HCT116 (cell line): ENCODE data around the gene CAPN3. TPM values are rescaled to one million over a fixed set of nuclear protein-coding genes. Genes with fewer than 3 reads are reported as not detected.
"Not testable (repeated sequence)": the region's sequence is repeated elsewhere in the genome, so short reads cannot be mapped to it uniquely, and the experiment has no call there.

ENCODE experiments used
- ATAC-seq: fragments of 200-7000 bp; cut with Tn5 transposase; 2 replicates; pipeline ENCODE4 v1.9.1; 2020; ENCODE audit warnings: mild to moderate bottlenecking, moderate library complexity
- BruUV-seq: library from RNA; stranded (reverse); fragments of 400-500 nt; replicated peaks from 2 replicates; lab custom pipeline; 2021; lab: Mats Ljungman, UMichigan
- CTCF ChIA-PET: fragments of 300-600 bp; sonication (Branson Sonifier 250); formaldehyde crosslinking; loops from one replicate; lab custom pipeline; 2021; ENCODE audit warnings: antibody characterized with exemption; lab: Charles Lee
- POLR2A ChIA-PET: fragments of 300-600, 350-600 bp; sonication (Branson Sonifier 250); formaldehyde crosslinking; loops from one replicate; lab custom pipeline; 2021; ENCODE audit warnings: antibody characterized with exemption; lab: Charles Lee
- RAD21 ChIA-PET, 2 experiments: fragments of 300-600 bp; sonication (Branson Sonifier 250); formaldehyde crosslinking; loops; one replicate each; lab custom pipeline; 2023; ENCODE audit warnings: low total read pairs in 2 of 2; ENCODE audit not compliant: uncharacterized antibody in 2 of 2, unreplicated experiment in 2 of 2, low non-redundant PET in 1 of 2; lab: Charles Lee
- DNase-seq: peaks from one replicate; pipeline ENCODE4 v3.0.0-alpha.2; 2010; ENCODE audit warnings: low read depth, low spot score
- H2AFZ ChIP-seq: fragments of 200-600 bp; shearing (Covaris generic), sonication (generic); 2 replicates; pipeline ENCODE4 v1.6.1; 2017; ENCODE audit warnings: low read depth, mixed run types, mixed read lengths, antibody characterized with exemption, low read length; ENCODE audit not compliant: poor library complexity, severe bottlenecking
- H3K27ac ChIP-seq: 2 replicates; pipeline ENCODE4 v1.5.1; 2012; ENCODE audit warnings: low read depth, low read length
- H3K27me3 ChIP-seq: fragments of 200-600 bp; sonication (generic); 2 replicates; pipeline ENCODE4 v1.6.1; 2016; ENCODE audit warnings: mixed run types, low read length, mixed read lengths; ENCODE audit not compliant: insufficient read depth
- H3K36me3 ChIP-seq, 2 experiments: fragments of 200-500 bp in 1 of 2; fragments of 200-600 bp in 1 of 2; sonication (Bioruptor generic) in 1 of 2; sonication (generic) in 1 of 2; 2 replicates each; pipeline versions ENCODE4 v1.5.1 to v1.6.1; 2014 to 2016; ENCODE audit warnings: low read length in 2 of 2, inconsistent platforms in 1 of 2, mixed read lengths in 1 of 2, mixed run types in 1 of 2; ENCODE audit not compliant: insufficient read depth in 2 of 2, control insufficient read depth in 1 of 2
- H3K4me1 ChIP-seq, 2 experiments: fragments of 200-600 bp in 1 of 2; sonication (generic) in 1 of 2; 2 replicates each; pipeline versions ENCODE4 v1.5.1 to v1.6.1; 2012 to 2017; ENCODE audit warnings: low read length in 2 of 2, inconsistent platforms in 1 of 2, mild to moderate bottlenecking in 1 of 2, mixed read lengths in 1 of 2, mixed run types in 1 of 2, moderate library complexity in 1 of 2; ENCODE audit not compliant: insufficient read depth in 2 of 2, control insufficient read depth in 1 of 2
- H3K4me2 ChIP-seq: fragments of 200-600 bp; sonication (generic); 2 replicates; pipeline ENCODE4 v1.6.1; 2017; ENCODE audit warnings: mixed run types, low read length, mixed read lengths
- H3K4me3 ChIP-seq, 2 experiments: fragments of 200-600 bp in 1 of 2; sonication (generic) in 1 of 2; replicated peaks in 1 of 2; 2 replicates each; pipeline ENCODE4 v1.5.1; 2011 to 2016; ENCODE audit warnings: low read length in 2 of 2, control low read depth in 1 of 2, low read depth in 1 of 2, mild to moderate bottlenecking in 1 of 2, mixed read lengths in 1 of 2, mixed run types in 1 of 2
- H3K79me2 ChIP-seq: fragments of 200-600 bp; sonication (generic); 2 replicates; pipeline ENCODE4 v1.6.1; 2017; ENCODE audit warnings: mild to moderate bottlenecking, mixed run types, low read length, moderate library complexity, mixed read lengths; ENCODE audit not compliant: insufficient read depth
- H3K9ac ChIP-seq: fragments of 200-600 bp; sonication (generic); 2 replicates; pipeline ENCODE4 v1.6.1; 2016; ENCODE audit warnings: low read length, mixed read lengths
- H3K9me2 ChIP-seq: fragments of 200-600 bp; sonication (generic), shearing (Covaris generic); 2 replicates; pipeline ENCODE4 v1.6.1; 2017; ENCODE audit warnings: mixed run types, mild to moderate bottlenecking, moderate library complexity; ENCODE audit not compliant: insufficient read depth
- H3K9me3 ChIP-seq, 2 experiments: fragments of 200-500 bp in 1 of 2; fragments of 200-600 bp in 1 of 2; sonication (Bioruptor generic) in 1 of 2; sonication (generic) in 1 of 2; 2 replicates each; pipeline ENCODE4 v1.6.1; 2014 to 2017; ENCODE audit warnings: low read length in 2 of 2, mixed read lengths in 2 of 2, inconsistent platforms in 1 of 2, low read depth in 1 of 2, mild to moderate bottlenecking in 1 of 2, mixed run types in 1 of 2, moderate library complexity in 1 of 2; ENCODE audit not compliant: control insufficient read depth in 1 of 2, insufficient read depth in 1 of 2
- H4K20me1 ChIP-seq: fragments of 200-600 bp; sonication (generic), shearing (Covaris generic); 2 replicates; pipeline ENCODE4 v1.6.1; 2017; ENCODE audit warnings: mixed run types, mild to moderate bottlenecking, moderate library complexity; ENCODE audit not compliant: insufficient read depth
- ATF3 ChIP-seq: IDR thresholded peaks from 2 replicates; pipeline ENCODE4 v1.6.1; 2012
- CEBPB ChIP-seq: IDR thresholded peaks from 2 replicates; pipeline ENCODE4 v1.6.1; 2012; ENCODE audit warnings: low read depth
- EGR1 ChIP-seq: IDR thresholded peaks from 2 replicates; pipeline ENCODE4 v1.6.1; 2012; ENCODE audit warnings: low read depth
- ELF1 ChIP-seq: IDR thresholded peaks from 2 replicates; pipeline ENCODE4 v1.6.1; 2012; ENCODE audit warnings: low read depth, borderline replicate concordance
- EZH2 ChIP-seq: fragments of 200-600 bp; sonication (generic); IDR thresholded peaks from 2 replicates; pipeline ENCODE4 v1.6.1; 2017; ENCODE audit warnings: antibody characterized with exemption, mixed run types
- EZH2phosphoT487 ChIP-seq: fragments of 200-600 bp; IDR thresholded peaks from 2 replicates; pipeline ENCODE4 v1.6.1; 2018; ENCODE audit warnings: antibody characterized with exemption, borderline replicate concordance
- JUND ChIP-seq: IDR thresholded peaks from 2 replicates; pipeline ENCODE4 v1.6.1; 2012
- POLR2A ChIP-seq: IDR thresholded peaks from 2 replicates; pipeline ENCODE4 v1.7.0; 2011; ENCODE audit warnings: borderline replicate concordance; ENCODE audit not compliant: insufficient read depth, insufficient read length; ENCODE audit errors: extremely low read depth
- POLR2AphosphoS5 ChIP-seq: IDR thresholded peaks from 2 replicates; pipeline ENCODE4 v1.6.1; 2011; ENCODE audit warnings: mild to moderate bottlenecking, low read depth, low read length, moderate library complexity
- SIN3A ChIP-seq: IDR thresholded peaks from 2 replicates; pipeline ENCODE4 v1.6.1; 2012; ENCODE audit warnings: low read depth
- SP1 ChIP-seq: IDR thresholded peaks from 2 replicates; pipeline ENCODE4 v1.6.1; 2012; ENCODE audit warnings: low read depth
- SRF ChIP-seq: IDR thresholded peaks from 2 replicates; pipeline ENCODE4 v1.6.1; 2012; ENCODE audit warnings: low read depth
- TCF7L2 ChIP-seq: IDR thresholded peaks from 2 replicates; pipeline ENCODE4 v1.7.0; 2011; ENCODE audit warnings: borderline replicate concordance, inconsistent platforms; ENCODE audit not compliant: insufficient read depth, insufficient read length; ENCODE audit errors: extremely low read depth
- ZBTB33 ChIP-seq: IDR thresholded peaks from 2 replicates; pipeline ENCODE4 v1.6.1; 2011; ENCODE audit warnings: mild to moderate bottlenecking, low read length, moderate library complexity; ENCODE audit not compliant: insufficient replicate concordance; ENCODE audit errors: extremely low read depth
- intact Hi-C: fragments of 100-400 bp; cut with micrococcal nuclease; formaldehyde crosslinking; loops from 2 replicates; pipeline ENCODE4 v1.10.0; 2022
- total RNA-seq: library from RNA; stranded (reverse); gene quantifications from one replicate; pipeline ENCODE4 v1.2.1, GENCODE V29; 2021; ENCODE audit not compliant: unreplicated experiment

The CAPN3 gene
- total RNA-seq, 1 experiment from 2014 or later = 1.8 TPM

GRCh38 chr15:42314818-42315217 is 44.5 kb upstream of the CAPN3 start (continued):
- TF ChIP-seq ELF1 = no peak
- TF ChIP-seq SRF = no peak
- TF ChIP-seq EGR1 = no peak
- TF ChIP-seq SIN3A = no peak
- no peak for TF ChIP-seq POLR2A
- TF ChIP-seq SP1 = no peak
- TF ChIP-seq POLR2AphosphoS5 = no peak
- no peak for TF ChIP-seq EZH2phosphoT487
- TF ChIP-seq ATF3 = no peak
- no peak for TF ChIP-seq EZH2
- TF ChIP-seq JUND = no peak
- no peak for TF ChIP-seq ZBTB33
- TF ChIP-seq CEBPB = no peak
- no peak for TF ChIP-seq TCF7L2

- Histone ChIP-seq H3K9ac (no peak overlapping the region), H3K79me2 (no peaks in the 10 kb centered on the region), H3K27me3 (no peaks in the 10 kb centered on the region), H3K9me3 (no peaks in the 10 kb centered on the region), H3K4me2 (no peak overlapping the region), H3K27ac (no peak overlapping the region), H3K4me3 (no peak overlapping the region), H3K9me2 (no peaks in the 10 kb centered on the region), H4K20me1 (no peaks in the 10 kb centered on the region), H2AFZ (no peak overlapping the region), H3K36me3 (no peaks in the 10 kb centered on the region; a peak in 1 of 4 replicates), H3K4me1 (no peaks in the 10 kb centered on the region)
- ATAC-seq (no peak), DNase-seq (no peak)
- no peak for TF ChIP-seq ATF3
- ChIA-PET RAD21 (no interaction called here), CTCF (no interaction called here), POLR2A (no interaction called here)
- intact Hi-C loops = no loop called here
- no TSS peak for BruUV-seq
Observed at GRCh38 chr15:42315521-42315920, 43.8 kb upstream of the CAPN3 start.

- H3K27ac ChIP-seq, DNase-seq, H3K9me3 ChIP-seq, H3K4me1 ChIP-seq, intact Hi-C loops, H3K4me2 ChIP-seq, H3K79me2 ChIP-seq, H2AFZ ChIP-seq, RAD21 ChIA-PET, ATAC-seq, POLR2A ChIA-PET, H3K27me3 ChIP-seq, H3K4me3 ChIP-seq, CTCF ChIA-PET, H3K9me2 ChIP-seq, BruUV-seq, H3K9ac ChIP-seq, H4K20me1 ChIP-seq, H3K36me3 ChIP-seq: not testable (repeated sequence)
Observed at GRCh38 chr15:42316282-42316805, 43.0 kb upstream of the CAPN3 start.
